Activated CD8-positive, alpha-beta memory T cell treated with anti-CD3 and anti-CD28 coated beads for 48 hours (primary cell): Measurements from ENCODE around the gene RMP24.
"Not testable (repeated sequence)": the region's sequence is repeated elsewhere in the genome, so short reads cannot be mapped to it uniquely, and the experiment has no call there.

Experiments used
- DNase-seq, 3 experiments: peaks; one replicate each; pipeline ENCODE4 v3.0.0-alpha.2; 2020; ENCODE audit warnings: low read depth in 2 of 3, low spot score in 2 of 3

Gene RMP24

DNA sequence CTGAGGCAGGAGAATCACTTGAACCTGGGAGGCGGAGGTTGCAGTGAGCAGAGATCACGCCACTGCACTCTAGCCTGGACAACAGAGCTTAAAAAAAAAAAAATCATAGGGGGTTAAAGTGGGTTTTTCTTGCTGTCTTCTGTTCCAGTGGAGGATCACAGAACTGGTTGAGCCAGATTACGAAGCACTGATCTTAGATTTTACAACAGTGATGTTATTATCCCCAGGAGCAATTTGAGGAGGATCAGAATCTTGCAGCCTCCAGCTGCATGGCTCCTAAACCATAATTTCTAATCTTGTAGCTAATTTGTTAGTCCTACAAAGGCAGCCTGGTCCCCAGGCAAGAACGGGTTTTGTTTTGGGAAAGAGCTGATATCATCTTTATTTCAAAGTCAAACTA, 4.6 kb upstream of the RMP24 start:
- DNase-seq = not testable (repeated sequence)

DNA sequence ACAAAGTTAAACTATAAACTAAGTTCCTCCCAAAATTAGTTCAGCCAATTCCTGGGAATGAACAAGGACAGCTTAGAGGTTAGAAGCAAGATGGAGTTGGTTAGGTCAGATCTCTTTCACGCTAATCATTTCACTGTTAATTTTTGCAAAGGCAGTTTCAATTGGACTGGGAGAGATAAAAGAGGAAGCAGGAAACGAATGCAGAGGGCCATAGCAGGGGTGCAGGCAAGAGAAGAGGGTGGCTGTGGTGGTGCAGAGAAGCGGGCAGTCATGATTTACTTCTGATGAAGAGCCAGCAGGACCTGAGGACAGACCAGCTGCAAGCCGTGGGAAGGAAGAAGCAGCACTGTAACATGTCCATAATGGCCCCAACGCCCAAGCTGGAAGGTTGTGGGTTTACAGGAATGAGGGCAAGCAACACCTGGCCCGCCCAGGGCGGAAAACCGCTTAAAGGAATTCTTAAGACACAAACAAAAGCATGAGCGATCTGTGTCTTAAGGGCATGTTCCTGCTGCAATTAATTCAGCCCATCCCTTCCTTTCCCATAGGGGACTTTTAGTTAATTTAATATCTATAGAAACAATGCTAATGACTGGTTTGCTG, 4.1 kb upstream of the RMP24 start:
- no peak for DNase-seq

DNA sequence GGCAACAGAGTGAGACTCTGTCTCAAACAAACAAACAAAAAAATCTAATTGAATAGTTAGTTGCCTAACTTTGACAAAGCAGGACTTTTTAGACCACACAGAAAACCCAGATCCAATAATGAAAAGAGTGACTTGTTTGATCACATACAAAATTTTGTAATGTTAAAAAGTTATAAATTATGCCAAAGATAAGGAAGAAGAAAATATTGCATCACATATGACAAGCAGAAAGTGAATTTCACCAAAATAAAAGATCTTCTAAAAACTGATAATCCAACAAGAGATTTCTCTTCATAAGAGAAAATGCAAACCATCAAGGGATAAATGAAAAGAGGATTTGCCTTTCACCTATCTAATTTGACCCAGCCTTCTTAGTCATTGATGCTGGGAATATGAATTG, 2.8 kb upstream of the RMP24 start:
- no peak for DNase-seq

DNA sequence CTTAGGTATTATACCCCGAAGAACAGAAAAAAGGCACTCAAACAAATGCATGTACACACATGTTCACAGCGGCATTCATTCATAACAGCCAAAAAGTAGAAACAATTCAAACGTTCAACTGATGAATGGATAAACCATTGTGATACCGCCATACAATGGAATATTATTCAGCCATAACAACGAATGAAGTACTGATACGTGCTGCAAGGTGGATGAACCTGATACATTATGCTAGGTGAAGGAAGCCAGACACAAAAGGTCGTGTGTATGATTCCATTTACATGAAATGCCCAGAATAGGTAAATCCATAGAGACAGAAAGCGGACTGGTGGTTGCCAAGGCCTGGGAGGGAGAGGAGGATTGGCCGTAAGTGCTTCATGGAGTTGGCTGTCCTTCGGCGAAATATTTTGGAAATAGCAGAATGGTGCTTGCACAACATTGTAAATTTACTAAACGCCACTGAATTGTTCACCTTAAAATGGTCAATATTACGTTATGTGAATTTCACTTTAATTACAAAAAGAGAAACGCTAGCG, 750 bp upstream of the RMP24 start:
- DNase-seq = no peak

DNA sequence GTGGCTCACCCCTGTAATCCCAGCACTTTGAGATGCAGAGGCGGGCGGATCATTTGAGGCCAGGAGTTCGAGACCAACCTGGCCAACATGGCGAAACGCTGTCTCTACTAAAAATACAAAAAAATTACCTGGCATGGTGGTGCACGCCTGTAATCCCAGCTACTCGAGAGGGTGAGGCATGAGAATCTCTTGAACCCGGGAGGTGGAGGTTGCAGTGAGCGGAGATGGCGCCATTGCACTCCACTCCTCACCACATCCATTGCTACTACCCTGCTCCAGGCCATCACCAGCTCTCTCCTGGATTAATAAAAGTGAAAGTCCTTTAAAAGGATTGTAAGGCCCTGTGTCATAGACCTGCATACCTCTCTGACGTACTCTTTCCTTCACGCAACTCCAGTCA, 1.2 kb downstream of the RMP24 start:
- DNase-seq = no peak

DNA sequence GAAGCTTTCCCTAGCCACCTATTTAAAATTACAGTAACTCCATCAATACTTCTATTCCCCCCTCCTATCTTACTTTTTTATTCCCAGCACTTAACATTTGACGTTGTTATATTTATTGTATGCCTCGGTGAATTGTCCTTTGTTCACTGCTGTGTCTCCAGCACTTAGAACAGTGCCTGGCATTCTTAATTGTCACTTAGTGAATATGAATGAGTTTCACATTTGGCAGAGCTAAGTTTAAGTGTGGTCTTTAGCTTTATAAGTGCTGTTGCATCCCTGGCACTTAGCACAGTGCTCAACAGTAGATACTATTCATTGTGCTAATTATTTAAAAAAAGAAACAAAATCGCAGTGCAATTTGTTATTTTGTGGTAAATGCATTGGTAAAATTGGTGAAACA, 1.7 kb downstream of the RMP24 start:
- DNase-seq = no peak

DNA sequence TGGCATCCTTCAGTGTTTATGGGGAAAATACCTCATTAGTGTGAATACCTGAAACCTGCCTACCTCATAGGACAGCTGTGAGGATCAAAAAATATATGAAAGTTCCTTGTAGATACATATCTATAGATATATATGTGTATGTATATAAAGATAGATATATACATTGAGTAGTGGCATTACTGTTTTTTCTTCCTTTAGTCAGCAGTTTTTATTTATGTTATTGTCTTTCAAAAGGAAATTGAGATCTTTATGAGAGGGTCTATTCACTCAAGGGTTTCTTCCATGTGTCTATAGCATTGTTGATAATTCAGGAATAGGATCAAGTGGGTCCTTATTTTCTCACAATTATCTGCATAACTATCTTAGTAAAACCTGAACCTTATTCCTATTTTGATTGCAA, 6.6 kb downstream of the RMP24 start:
- DNase-seq = no peak

DNA sequence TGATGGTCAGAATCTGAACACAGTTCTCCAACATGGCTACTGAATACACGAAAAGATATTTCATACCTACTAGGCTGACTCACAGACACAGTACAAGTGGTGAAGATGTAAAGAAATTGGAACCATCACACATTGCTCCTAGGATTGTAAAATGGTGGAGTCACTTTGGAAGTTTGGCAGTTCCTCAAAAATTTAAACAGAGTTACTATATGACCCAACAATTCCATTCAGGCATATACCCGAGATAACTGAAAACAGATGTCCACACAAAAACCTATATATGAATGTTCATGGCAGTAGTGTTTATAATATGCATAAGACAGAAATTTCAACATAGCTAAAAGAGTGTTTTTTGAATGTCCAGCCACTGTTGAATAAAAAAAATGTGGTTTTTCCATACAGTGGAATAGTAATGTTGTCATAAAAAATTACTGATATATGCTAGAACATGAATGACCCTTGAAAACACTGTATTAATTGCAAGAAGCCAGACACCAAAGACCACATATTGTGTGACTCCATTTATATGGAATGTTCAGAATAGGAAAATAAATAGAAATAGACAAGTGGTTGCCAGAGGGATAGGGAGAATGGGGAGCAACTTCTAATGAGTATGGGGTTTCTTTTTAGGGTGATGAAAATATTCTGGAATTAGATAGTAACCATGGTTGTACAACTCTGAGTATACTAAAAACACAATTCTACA, 10.1 kb downstream of the RMP24 start:
- DNase-seq = no peak

DNA sequence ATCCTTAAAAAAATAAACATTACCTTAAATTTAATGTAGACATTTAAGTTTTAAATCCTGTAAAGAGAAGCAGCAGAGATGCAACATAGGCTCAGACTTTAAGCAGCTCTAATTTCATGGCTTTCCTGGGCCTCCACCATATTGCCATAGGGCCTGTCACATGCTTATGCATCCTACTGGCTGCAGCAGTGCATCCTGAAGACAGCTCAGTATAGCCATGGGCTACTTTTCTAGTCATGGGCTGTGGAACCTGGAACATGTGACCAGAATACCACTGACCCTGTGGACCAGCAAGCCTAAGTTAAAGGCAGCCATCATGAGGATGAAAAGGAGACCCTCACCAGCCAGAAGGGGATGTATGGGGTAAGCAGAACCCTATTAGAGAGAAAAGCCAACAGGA, 10.7 kb downstream of the RMP24 start:
- DNase-seq = no peak

DNA sequence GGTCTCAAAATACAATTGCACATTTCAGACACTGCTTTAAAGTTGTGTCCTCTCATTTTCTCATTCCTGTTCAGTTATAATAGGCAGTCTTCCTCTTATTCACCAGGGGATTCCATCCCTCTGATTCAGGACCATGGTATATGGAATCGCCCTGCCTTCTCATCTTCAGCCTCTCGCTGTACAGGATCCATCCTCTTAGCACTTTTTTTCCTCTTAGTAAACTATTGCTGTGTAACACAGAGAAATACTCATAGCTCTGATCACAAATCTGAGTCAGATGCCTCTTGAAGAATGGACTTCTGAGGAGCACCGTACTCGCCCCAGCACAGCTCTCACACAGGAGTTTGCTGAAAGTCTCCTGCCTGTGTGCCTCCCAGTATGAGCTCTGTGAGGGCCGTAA, 11.3 kb downstream of the RMP24 start:
- DNase-seq = no peak

DNA sequence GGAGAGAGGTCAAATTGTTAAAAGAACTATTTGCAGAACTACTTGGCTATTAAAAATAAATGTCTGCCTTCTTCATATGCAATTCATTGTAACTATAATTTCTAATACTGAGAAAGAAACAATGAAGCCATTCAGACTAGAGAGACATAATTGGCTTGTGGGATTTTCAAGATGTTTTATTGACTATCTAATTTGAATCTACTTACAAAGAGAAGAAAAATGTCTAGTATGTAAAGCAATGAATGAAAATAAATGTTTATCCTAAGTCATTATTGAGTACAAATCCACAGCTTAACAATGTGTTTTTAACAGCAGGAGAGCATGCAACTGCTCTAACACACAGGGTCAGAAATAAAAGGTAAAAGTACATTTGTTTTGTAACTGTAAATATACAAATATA, 19.2 kb downstream of the RMP24 start:
- no peak for DNase-seq

DNA sequence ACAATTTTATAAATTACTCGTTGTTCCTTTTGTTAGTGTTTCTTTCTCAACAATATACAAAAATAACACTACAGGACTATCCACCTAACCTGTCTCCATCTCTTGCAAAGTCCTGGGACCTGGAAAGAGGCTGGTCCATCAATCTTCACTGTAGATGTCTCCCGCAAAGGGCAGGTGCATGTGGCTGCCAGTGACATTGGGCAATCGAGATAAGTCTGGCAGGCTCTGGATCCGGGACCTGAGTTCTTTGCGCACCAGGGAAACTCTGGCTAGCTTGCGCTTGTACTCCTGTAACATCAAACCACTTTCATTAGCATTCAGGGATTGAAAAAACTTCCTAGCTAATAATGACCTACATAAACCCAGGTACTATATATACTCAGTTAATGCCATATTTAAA, 20.5 kb downstream of the RMP24 start:
- DNase-seq = no peak

DNA sequence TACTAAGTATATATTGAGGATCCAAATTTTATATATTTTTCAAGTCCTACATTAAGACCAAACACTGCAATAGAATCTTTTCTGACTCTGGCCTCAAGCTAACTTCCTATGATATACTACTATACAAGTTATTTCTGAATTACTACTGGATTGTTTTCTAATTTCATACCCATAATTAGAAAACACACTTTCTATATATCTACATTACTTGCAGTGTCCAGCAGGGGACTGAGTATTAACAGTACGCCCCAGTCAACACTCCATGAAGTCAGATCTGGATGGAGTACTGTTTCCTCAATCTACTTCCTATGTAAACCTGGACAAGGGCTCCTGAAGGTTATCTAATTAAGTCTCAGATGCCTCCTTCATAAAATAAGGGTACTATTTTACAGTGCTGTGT, 26.5 kb downstream of the RMP24 start:
- no peak for DNase-seq

DNA sequence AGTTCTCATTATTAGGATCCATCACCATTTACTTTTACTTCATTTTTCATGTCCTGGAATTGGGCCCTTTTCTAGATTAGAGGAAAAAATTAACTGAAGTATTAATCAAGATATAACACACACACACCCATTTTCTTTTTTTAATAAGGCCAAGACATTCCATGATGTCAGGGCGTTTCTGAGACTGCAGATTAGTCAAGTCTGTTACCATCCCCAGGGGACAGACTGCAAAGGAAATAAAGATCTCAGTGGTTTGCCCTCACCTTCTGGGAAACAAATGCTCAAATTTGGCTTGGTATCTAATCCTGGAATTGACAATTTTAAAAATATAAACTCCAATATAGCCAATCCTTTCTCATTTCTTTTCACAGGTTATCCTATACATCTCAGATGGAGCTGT, 27.4 kb downstream of the RMP24 start:
- DNase-seq = no peak

DNA sequence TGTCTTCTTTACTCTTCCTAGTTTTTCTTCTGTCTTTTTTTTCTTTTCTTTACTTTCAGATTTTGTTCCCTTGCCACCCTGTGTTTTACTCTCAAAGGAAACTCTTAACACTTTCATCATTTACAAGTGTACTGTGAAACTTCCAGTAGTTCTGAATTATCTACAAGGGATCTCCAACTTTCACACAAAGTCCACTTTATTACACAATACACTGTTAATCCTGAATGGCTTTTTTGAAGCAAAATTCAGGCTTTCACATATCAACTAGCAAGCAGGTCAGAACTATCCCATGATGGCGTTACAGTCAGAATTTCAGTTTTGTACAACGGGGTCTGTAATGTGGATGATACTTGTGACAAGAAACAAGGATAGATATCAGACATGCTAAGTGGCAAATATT, 34.5 kb downstream of the RMP24 start:
- no peak for DNase-seq

DNA sequence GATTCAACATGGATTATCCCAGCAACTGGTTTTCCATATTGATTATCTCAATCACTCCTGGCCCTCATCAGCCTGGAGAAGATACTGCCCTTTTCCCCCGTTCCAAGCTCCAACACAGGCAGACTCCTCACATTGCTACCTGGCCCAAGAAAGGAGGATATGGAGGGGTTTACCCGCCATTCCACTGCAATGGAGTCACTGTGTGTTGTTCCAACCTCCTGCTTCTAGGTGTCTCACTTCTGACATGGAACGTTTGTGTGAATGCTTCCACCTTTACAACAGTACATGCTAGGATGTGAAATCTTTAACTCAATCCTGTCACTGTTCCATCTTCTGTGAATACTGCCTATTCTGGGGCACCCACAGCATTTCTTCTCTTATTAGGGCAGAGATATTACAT, 36.7 kb downstream of the RMP24 start:
- DNase-seq = no peak

DNA sequence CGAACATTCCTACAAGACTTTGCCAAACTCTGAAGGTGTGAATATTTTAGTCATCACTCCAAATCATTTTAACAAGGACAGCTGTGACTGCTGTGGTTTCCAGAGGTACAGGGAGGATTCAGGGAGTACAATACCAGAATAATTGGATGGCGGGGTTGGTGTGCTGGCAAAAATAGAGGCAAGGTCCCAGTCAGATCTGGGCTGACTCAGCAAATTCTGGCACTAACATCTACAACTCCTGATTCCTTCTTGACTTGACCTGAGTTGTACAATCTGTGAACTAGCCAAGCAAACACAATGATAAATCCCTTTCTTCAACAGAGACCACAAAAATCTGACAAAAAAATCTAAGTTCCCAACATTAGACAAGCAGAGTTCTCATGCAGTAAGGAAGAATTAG, 40.4 kb downstream of the RMP24 start:
- no peak for DNase-seq

DNA sequence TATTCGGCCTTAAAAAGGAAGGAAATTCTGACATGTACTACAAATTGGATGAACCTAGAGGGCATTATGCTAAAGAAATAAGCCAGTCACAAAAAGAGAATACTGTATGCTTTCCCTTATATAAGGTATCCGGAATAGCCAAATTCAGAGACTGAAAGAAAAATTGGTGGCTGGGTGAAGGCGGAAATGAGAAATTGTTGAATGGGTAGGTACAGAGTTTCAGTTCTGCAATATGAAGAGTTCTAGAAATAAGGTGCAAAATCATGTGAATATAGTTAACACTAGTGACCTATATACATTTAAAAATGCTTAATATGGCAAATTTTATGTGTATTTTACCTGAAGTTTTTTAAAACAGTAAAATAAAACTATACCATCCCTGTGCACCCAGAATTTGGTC, 43.1 kb downstream of the RMP24 start:
- DNase-seq = no peak

DNA sequence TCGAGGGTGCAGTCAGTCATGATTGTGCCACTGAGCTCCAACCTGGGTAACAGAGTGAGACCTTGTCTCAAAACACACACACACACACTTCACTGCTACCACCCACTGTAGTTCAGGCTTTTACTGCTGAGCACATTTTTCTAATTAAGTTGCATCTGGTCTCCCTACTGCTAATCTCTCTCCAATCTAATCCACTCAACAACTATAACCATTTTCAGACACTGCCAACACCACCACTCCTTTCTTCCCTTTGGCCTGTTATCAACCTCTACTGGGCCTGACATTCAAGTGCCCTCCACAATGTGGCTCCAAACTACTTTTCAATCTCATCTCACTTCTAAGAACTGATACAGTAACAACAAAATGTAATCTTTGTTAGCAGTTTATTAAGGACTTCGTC, 44.8 kb downstream of the RMP24 start:
- no peak for DNase-seq

DNA sequence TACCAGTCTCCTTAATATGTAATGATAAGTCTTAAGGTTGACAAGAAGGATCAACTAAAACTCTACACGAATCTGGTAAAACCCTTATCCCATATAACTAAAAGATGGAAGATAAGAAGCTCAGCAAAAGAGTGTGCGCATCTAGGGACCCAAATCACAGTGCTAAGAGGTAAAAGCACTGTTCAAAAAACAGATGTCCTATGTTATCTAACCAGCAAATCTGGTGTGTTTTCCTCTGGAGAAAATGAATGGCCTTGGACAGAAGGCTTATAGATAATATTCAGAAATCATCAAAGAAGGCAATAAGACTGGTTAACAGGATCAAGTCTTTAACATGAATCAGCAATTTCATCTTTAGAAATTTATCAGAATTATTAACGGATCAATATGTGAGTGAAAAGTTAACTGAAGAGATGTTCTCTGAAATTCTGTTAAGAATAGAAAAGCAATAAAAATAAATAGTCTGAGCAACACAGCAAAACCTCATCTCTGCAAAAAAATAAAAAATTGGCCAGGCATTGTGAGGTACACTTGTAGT, 47.8 kb downstream of the RMP24 start:
- DNase-seq = no peak

DNA sequence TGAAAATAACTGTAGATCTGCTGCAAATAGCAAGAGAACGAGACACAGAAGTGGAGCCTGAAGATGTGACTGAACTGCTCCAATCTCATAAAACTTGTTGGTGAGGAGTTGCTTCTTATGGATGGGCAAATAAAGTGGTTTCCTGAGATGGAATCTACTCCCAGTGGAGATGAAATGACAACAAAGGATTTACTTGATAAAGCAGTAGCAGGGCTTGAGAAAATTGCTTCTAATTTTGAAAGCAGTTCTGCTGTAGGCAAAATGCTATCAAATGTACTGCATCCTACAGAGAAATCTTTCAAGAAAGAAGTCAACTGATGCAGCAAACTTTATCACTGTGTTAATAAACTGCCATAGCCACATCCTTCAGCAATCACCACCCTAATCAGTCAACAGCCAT, 50.9 kb downstream of the RMP24 start:
- no peak for DNase-seq

DNA sequence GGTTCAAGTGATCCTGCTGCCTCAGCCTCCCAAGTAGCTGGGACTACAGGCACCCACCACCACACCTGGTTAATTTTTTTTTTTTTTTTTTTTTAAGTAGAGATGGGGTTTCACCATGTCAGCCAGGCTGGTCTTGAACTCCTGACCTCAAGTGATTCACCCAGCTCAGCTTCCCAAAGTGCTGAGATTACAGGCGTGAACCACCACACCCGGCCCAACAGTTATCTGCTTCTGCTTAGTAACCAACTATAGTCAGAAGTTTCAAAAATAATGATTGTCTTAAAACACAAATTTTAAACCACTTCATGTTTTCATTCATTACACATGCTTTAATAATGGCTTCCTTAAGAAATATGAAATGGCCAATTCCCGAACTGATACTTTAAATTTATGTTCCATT, 51.8 kb downstream of the RMP24 start:
- DNase-seq = not testable (repeated sequence)

DNA sequence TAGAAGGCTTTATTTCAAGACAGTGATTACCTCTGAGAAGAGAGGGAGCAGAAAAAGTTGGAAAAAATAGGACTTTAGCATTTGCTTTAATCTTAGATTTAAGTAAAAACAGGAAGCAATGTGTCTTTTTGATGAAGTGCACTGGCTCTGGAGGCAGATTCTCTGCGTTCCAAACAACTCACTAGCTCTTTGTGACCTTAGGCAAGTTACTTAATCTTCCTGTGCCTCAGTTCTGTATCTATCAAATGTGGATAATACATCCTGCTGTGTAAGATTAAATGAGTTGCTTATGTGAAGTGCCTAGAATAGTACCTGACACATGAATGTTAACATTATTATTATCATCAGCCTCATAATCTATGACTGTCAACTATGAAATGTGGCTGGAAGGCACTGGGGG, 52.5 kb downstream of the RMP24 start:
- DNase-seq = no peak
